Keratinocyte (primary cell): ENCODE measurements around the gene B4GALT3. TPM values are rescaled to one million over a fixed set of nuclear protein-coding genes. Genes with fewer than 3 reads are reported as not detected.

ENCODE experiments used
- DNase-seq: peaks from one replicate; pipeline ENCODE4 v3.0.0-alpha.2; 2011; ENCODE audit warnings: low read depth, missing footprints, low spot score
- FAIRE-seq: peaks from 2 replicates; lab custom pipeline; 2011; peaks lifted over from hg19 to GRCh38; lab: Jason Lieb, UNC
- H2AFZ ChIP-seq: 2 replicates; pipeline ENCODE4 v1.6.0; 2012; ENCODE audit warnings: low read length, control low read depth, inconsistent platforms; ENCODE audit not compliant: control insufficient read depth
- H3K27ac ChIP-seq: 2 replicates; pipeline ENCODE4 v1.5.1; 2011; ENCODE audit warnings: low read length; ENCODE audit not compliant: control insufficient read depth, insufficient read depth
- H3K27me3 ChIP-seq: 3 replicates; pipeline ENCODE4 v1.6.0; 2011; ENCODE audit warnings: low read length; ENCODE audit not compliant: control insufficient read depth, insufficient read depth; ENCODE audit errors: extremely low read depth
- H3K36me3 ChIP-seq, 2 experiments: 2 replicates in 1 of 2; 3 replicates in 1 of 2; pipeline ENCODE4 v1.5.1; 2011; ENCODE audit warnings: low read length in 2 of 2, mild to moderate bottlenecking in 1 of 2; ENCODE audit not compliant: control insufficient read depth in 2 of 2, insufficient read depth in 2 of 2; ENCODE audit errors: extremely low read depth in 1 of 2
- H3K4me1 ChIP-seq: 3 replicates; pipeline ENCODE4 v1.5.1; 2011; ENCODE audit warnings: low read length; ENCODE audit not compliant: control insufficient read depth, insufficient read depth; ENCODE audit errors: extremely low read depth
- H3K4me2 ChIP-seq: 3 replicates; pipeline ENCODE4 v1.6.0; 2011; ENCODE audit warnings: low read depth, low read length; ENCODE audit not compliant: control insufficient read depth, insufficient read depth; ENCODE audit errors: extremely low read depth
- H3K4me3 ChIP-seq, 3 experiments: fragments of 200-600 bp in 1 of 3; sonication (generic) in 1 of 3; 2 replicates in 2 of 3; 3 replicates in 1 of 3; pipeline ENCODE4 v1.5.1; 2011 to 2016; ENCODE audit warnings: low read length in 3 of 3, mild to moderate bottlenecking in 3 of 3, control low read depth in 2 of 3, inconsistent platforms in 1 of 3, low read depth in 1 of 3, mixed read lengths in 1 of 3, mixed run types in 1 of 3, moderate library complexity in 1 of 3; ENCODE audit not compliant: control insufficient read depth in 2 of 3, insufficient read depth in 2 of 3; ENCODE audit errors: extremely low read depth in 1 of 3
- H3K79me2 ChIP-seq: 2 replicates; pipeline ENCODE4 v1.6.0; 2012; ENCODE audit warnings: low read length; ENCODE audit not compliant: control insufficient read depth, insufficient read depth
- H3K9ac ChIP-seq: 3 replicates; pipeline ENCODE4 v1.6.0; 2011; ENCODE audit warnings: low read length; ENCODE audit not compliant: control insufficient read depth, insufficient read depth; ENCODE audit errors: extremely low read depth
- H3K9me1 ChIP-seq: 3 replicates; pipeline ENCODE4 v1.6.0; 2011; ENCODE audit warnings: low read length; ENCODE audit not compliant: control insufficient read depth, insufficient read depth; ENCODE audit errors: extremely low read depth
- H3K9me3 ChIP-seq: 2 replicates; pipeline ENCODE4 v1.5.1; 2012; ENCODE audit warnings: low read depth, low read length; ENCODE audit not compliant: control insufficient read depth
- H4K20me1 ChIP-seq: 3 replicates; pipeline ENCODE4 v1.6.0; 2011; ENCODE audit warnings: low read length; ENCODE audit not compliant: control insufficient read depth, insufficient read depth; ENCODE audit errors: extremely low read depth
- EZH2 ChIP-seq: IDR thresholded peaks from one replicate; pipeline ENCODE4 v1.6.1; 2012; ENCODE audit warnings: inconsistent platforms, mild to moderate bottlenecking, low read length, moderate library complexity
- dilution Hi-C: fragments of 300-500 bp; cut with MboI; formaldehyde crosslinking; loops from one replicate; pipeline ENCODE4 v1.7.0; 2020; ENCODE audit warnings: low sequenced_read_pairs; ENCODE audit not compliant: extremely low pct_ligation_motif_present
- polyA plus RNA-seq, 5 experiments: library from polyadenylated mRNA; depleted of rRNA in 3 of 5; stranded (reverse) in 3 of 5; stranded (forward) in 1 of 5; unstranded in 1 of 5; fragments of >200 nt; gene quantifications; 1 replicate in 1 of 5; 2 replicates in 3 of 5; 3 replicates in 1 of 5; pipeline versions ENCODE4 v1.2.1 to v1.2.3, GENCODE V29; 2011 to 2012; ENCODE audit warnings: missing spikeins in 2 of 5, low read depth in 1 of 5, low replicate concordance in 1 of 5
- small RNA-seq, 3 experiments: library from RNA; depleted of rRNA; stranded (forward); fragments of <200 nt; gene quantifications; one replicate each; pipeline ENCODE3, GENCODE V24; 2012; ENCODE audit warnings: low read depth in 3 of 3, low replicate concordance in 1 of 3; ENCODE audit not compliant: insufficient read length in 3 of 3
- TF ChIP-seq, protein P1 (sequence below), 3 experiments: IDR thresholded peaks in 1 of 3; conservative IDR thresholded peaks in 1 of 3; optimal IDR thresholded peaks in 1 of 3; 2 replicates in 2 of 3; 3 replicates in 1 of 3; pipeline versions ENCODE3 to v1.5.1; 2011; ENCODE audit warnings: low read length in 3 of 3, mild to moderate bottlenecking in 3 of 3, moderate library complexity in 2 of 3, control low read depth in 1 of 3, inconsistent platforms in 1 of 3; ENCODE audit not compliant: insufficient read depth in 2 of 3; ENCODE audit errors: extremely low read depth in 1 of 3

Gene B4GALT3
- polyA plus RNA-seq, 1 donor (not counting 4 experiments of a cell fraction or from before 2014, with no cell fraction given) = 19.1 TPM

DNA sequence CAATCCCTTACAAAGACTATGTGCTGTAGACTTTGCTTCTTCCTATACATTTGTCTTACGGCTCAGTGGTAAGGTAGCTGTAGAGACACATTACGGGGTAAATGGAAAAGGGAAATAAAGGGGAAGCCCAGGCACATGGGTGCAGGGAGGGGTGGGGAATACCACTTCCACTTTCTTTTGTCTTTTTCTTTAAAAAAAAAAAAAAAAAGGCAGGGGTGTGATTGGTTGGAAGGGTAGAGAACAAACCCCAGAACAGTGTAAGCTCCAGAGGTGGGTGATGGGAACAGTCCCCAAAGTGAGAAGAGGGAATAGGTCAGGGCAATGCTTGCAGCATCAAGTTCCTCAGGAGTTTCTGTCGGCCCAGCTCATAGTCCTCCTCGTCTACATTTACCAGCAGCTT lies 55.5 kb downstream of the B4GALT3 start:
- no peak for DNase-seq
- Histone ChIP-seq H3K9me1 (no peaks in the 10 kb centered on the region), H3K4me3 (no peak overlapping the region), H4K20me1 (no peaks in the 10 kb centered on the region), H3K27ac (no peak overlapping the region), H3K9me3 (no peaks in the 10 kb centered on the region), H3K79me2 (peaks cover 36% of the 10 kb centered on the region), H3K4me2 (no peak overlapping the region), H3K27me3 (no peaks in the 10 kb centered on the region), H2AFZ (no peak overlapping the region), H3K4me1 (peaks cover 18% of the 10 kb centered on the region), H3K9ac (no peak overlapping the region), H3K36me3 (peaks cover 27 to 39% of the 10 kb centered on the region in 2 experiments)
- dilution Hi-C loops = no loop called here
- FAIRE-seq = no peak
- TF ChIP-seq, protein P1, sequence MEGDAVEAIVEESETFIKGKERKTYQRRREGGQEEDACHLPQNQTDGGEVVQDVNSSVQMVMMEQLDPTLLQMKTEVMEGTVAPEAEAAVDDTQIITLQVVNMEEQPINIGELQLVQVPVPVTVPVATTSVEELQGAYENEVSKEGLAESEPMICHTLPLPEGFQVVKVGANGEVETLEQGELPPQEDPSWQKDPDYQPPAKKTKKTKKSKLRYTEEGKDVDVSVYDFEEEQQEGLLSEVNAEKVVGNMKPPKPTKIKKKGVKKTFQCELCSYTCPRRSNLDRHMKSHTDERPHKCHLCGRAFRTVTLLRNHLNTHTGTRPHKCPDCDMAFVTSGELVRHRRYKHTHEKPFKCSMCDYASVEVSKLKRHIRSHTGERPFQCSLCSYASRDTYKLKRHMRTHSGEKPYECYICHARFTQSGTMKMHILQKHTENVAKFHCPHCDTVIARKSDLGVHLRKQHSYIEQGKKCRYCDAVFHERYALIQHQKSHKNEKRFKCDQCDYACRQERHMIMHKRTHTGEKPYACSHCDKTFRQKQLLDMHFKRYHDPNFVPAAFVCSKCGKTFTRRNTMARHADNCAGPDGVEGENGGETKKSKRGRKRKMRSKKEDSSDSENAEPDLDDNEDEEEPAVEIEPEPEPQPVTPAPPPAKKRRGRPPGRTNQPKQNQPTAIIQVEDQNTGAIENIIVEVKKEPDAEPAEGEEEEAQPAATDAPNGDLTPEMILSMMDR (optimal IDR thresholded peaks at IDR 0.05 in 1 of 3, IDR thresholded peaks at IDR 0.05 in 1 of 3, conservative IDR thresholded peaks at IDR 0.05 in 1 of 3; ENCODE audit: extremely low read depth in 1 of 3, insufficient read depth in 2 of 3, low read length in 3 of 3) = no peak
- no peak for TF ChIP-seq EZH2

Small RNAs within 50 kb of the gene (small RNA-seq; reads per million reads assigned to genes)
- gene RF01225 = 0 reads per million in 3 experiments

Other genes with a start within 250 kb of the B4GALT3 start
- gene ITLN2, start 222.7 kb downstream of the B4GALT3 start, polyA plus RNA-seq = 0.22 to 0.59 TPM (median 0.39 TPM) in 3 replicates
- 201 to 259 TPM (median 224 TPM) in 3 replicates for gene F11R, start 156.4 kb downstream of the B4GALT3 start, polyA plus RNA-seq
- gene TSTD1, start 138.5 kb downstream of the B4GALT3 start, polyA plus RNA-seq = 106 to 128 TPM (median 113 TPM) in 3 replicates
- gene USF1, start 131.5 kb downstream of the B4GALT3 start, polyA plus RNA-seq = 25.1 to 40.7 TPM (median 31.6 TPM) in 3 replicates
- gene ARHGAP30, start 107.6 kb downstream of the B4GALT3 start, polyA plus RNA-seq = 0.05 to 0.45 TPM (median 0.16 TPM) in 3 replicates
- gene NECTIN4, start 87.9 kb downstream of the B4GALT3 start, polyA plus RNA-seq = 6.0 to 19.0 TPM (median 8.6 TPM) in 3 replicates
- gene KLHDC9, start 79.1 kb downstream of the B4GALT3 start, polyA plus RNA-seq = 0.32 to 0.73 TPM (median 0.54 TPM) in 3 replicates
- 106 to 228 TPM (median 184 TPM) in 3 replicates for gene PFDN2, start 59.5 kb downstream of the B4GALT3 start, polyA plus RNA-seq
- 22.9 to 51.0 TPM (median 27.6 TPM) in 3 replicates for gene NIT1, start 59.4 kb downstream of the B4GALT3 start, polyA plus RNA-seq
- gene DEDD, start 44.8 kb downstream of the B4GALT3 start, polyA plus RNA-seq = 29.3 to 49.9 TPM (median 33.0 TPM) in 3 replicates
- 72.9 to 86.4 TPM (median 80.6 TPM) in 3 replicates for gene UFC1, start 23.5 kb downstream of the B4GALT3 start, polyA plus RNA-seq
- gene USP21, start 18.0 kb downstream of the B4GALT3 start, polyA plus RNA-seq = 9.5 to 14.4 TPM (median 9.8 TPM) in 3 replicates
- gene PPOX, start 11.1 kb downstream of the B4GALT3 start, polyA plus RNA-seq = 12.2 to 24.6 TPM (median 17.1 TPM) in 3 replicates
- gene ADAMTS4, start 21.5 kb upstream of the B4GALT3 start, polyA plus RNA-seq = 0.22 to 0.36 TPM (median 0.35 TPM) in 3 replicates
- 105 to 136 TPM (median 135 TPM) in 3 replicates for gene NDUFS2, start 24.9 kb upstream of the B4GALT3 start, polyA plus RNA-seq
- gene FCER1G, start 37.8 kb upstream of the B4GALT3 start, polyA plus RNA-seq = 0.51 to 1.2 TPM (median 0.62 TPM) in 3 replicates
- not detected in 3 replicates for gene APOA2, start 46.1 kb upstream of the B4GALT3 start, polyA plus RNA-seq
- 14.4 to 18.2 TPM (median 17.5 TPM) in 3 replicates for gene TOMM40L, start 48.6 kb upstream of the B4GALT3 start, polyA plus RNA-seq
- gene NR1I3, start 60.7 kb upstream of the B4GALT3 start, polyA plus RNA-seq = not detected in 3 replicates
- 0.04 to 0.24 TPM in 2 of 3 replicates, not detected in the other for gene PCP4L1, start 81.2 kb upstream of the B4GALT3 start, polyA plus RNA-seq
- gene MPZ, start 132.5 kb upstream of the B4GALT3 start, polyA plus RNA-seq = 0.19 to 0.45 TPM (median 0.45 TPM) in 3 replicates
- gene SDHC, start 136.9 kb upstream of the B4GALT3 start, polyA plus RNA-seq = 362 to 518 TPM (median 401 TPM) in 3 replicates
- not detected in 3 replicates for gene CFAP126, start 190.4 kb upstream of the B4GALT3 start, polyA plus RNA-seq